Small intestine (tissue), 7 donors: ENCODE data around the gene VASH1. TPM values are rescaled to one million over a fixed set of nuclear protein-coding genes. Genes with fewer than 3 reads are reported as not detected.

Source experiments
- DNase-seq, 2 donors: peaks; one replicate each; pipeline versions ENCODE4 v3.0.0 to v3.0.0-alpha.2; 2013
- FAIRE-seq: peaks from 2 replicates; lab custom pipeline; 2012; peaks lifted over from hg19 to GRCh38; lab: Jason Lieb, UNC
- H3K27ac ChIP-seq, 3 donors: one replicate each; pipeline ENCODE4 v1.5.1; 2013; ENCODE audit warnings: low read length in 2 of 3, mild to moderate bottlenecking in 2 of 3, control low read depth in 1 of 3, inconsistent platforms in 1 of 3, low read depth in 1 of 3, moderate library complexity in 1 of 3
- H3K27me3 ChIP-seq, 3 donors: one replicate each; pipeline ENCODE4 v1.6.1; 2013; ENCODE audit warnings: low read length in 3 of 3, inconsistent platforms in 1 of 3; ENCODE audit not compliant: control insufficient read depth in 3 of 3, insufficient read depth in 3 of 3
- H3K36me3 ChIP-seq, 3 donors: one replicate each; pipeline ENCODE4 v1.6.1; 2013; ENCODE audit warnings: low read length in 3 of 3, inconsistent platforms in 1 of 3, low read depth in 1 of 3, mild to moderate bottlenecking in 1 of 3, moderate library complexity in 1 of 3; ENCODE audit not compliant: control insufficient read depth in 3 of 3, insufficient read depth in 2 of 3
- H3K4me1 ChIP-seq, 3 donors: one replicate each; pipeline ENCODE4 v1.6.1; 2013; ENCODE audit warnings: low read length in 2 of 3, inconsistent platforms in 1 of 3, low read depth in 1 of 3, mild to moderate bottlenecking in 1 of 3, moderate library complexity in 1 of 3; ENCODE audit not compliant: control insufficient read depth in 3 of 3, insufficient read depth in 2 of 3
- H3K4me3 ChIP-seq, 3 donors: one replicate each; pipeline ENCODE4 v1.5.1; 2013; ENCODE audit warnings: low read length in 3 of 3, control low read depth in 1 of 3, inconsistent platforms in 1 of 3, low read depth in 1 of 3, mild to moderate bottlenecking in 1 of 3, moderate library complexity in 1 of 3
- H3K9me3 ChIP-seq, 2 donors: one replicate each; pipeline ENCODE4 v1.6.1; 2013; ENCODE audit warnings: low read depth in 1 of 2, low read length in 1 of 2; ENCODE audit not compliant: control insufficient read depth in 2 of 2, insufficient read depth in 1 of 2
- WGBS, 3 donors: extraction: QIAGEN DNeasy Blood & Tissue Kit; methylation state at CpG; one replicate each; pipeline ENCODE4 v1.1.7; 2013; 5-methylcytosine and 5-hydroxymethylcytosine counted together
- polyA plus RNA-seq, 4 donors: library from polyadenylated mRNA; stranded (reverse) in 3 of 4; unstranded in 1 of 4; fragments of 200-250 nt in 3 of 4; fragments of 120-200 nt in 1 of 4; gene quantifications; one replicate each; pipeline versions ENCODE4 v1.2.1 to v1.2.3, GENCODE V29; 2013
- donor health status: healthy with polysubstance abuse.
- donor health status: control.
- donor health status: control.
- donor health status: Bipolar disorder and iron deficiency.
- donor health status: healthy.

VASH1 gene
- polyA plus RNA-seq, 4 donors: 1.3 to 10.8 (median 5.3) TPM

DNA sequence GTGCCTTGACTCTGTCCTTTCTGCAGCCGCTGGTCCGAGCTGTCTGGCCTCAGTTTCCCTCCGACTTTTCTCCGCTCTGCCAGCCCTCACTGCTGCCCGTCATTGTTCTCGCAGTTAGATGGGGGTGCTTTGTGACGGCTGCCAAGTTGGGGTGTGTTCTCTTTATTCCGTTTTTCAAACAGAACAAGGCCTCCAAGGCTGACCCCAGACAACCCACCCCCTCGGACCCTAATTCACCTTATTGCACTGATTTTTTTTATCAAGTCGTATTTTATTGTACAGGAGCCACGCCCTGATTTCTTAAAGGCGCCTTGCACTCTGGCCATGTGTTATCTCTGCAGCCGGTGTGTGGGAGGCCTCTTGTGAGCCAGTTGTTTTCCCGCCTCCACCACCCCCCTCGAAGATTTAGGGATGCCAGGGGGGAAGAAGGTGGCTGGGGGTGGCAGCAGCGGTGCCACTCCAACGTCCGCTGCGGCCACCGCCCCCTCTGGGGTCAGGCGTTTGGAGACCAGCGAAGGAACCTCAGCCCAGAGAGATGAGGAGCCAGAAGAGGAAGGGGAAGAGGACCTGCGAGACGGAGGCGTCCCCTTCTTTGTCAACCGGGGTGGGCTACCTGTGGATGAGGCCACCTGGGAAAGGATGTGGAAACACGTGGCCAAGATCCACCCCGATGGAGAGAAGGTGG, 1.3 kb downstream of the VASH1 start:
- DNase-seq: peak in 1 of 2 donors; percentile 24
- Histone ChIP-seq H3K9me3 (no peaks in the 10 kb centered on the region), H3K4me3 (peak overlapping the region; percentile 41 to 56 (median 50)), H3K4me1 (peaks cover 0 to 6% (median 0%) of the 10 kb centered on the region in 3 donors), H3K27me3 (peaks cover 0 to 33% (median 0%) of the 10 kb centered on the region in 3 donors), H3K27ac (peak overlapping the region in 1 of 3 donors; percentile 22), H3K36me3 (peaks cover 0 to 6% (median 0%) of the 10 kb centered on the region in 3 donors)
- no peak for FAIRE-seq
- WGBS, 3 donors: 28 to 36% (median 29%) methylated on average over 28 of the region's 28 CpGs

DNA sequence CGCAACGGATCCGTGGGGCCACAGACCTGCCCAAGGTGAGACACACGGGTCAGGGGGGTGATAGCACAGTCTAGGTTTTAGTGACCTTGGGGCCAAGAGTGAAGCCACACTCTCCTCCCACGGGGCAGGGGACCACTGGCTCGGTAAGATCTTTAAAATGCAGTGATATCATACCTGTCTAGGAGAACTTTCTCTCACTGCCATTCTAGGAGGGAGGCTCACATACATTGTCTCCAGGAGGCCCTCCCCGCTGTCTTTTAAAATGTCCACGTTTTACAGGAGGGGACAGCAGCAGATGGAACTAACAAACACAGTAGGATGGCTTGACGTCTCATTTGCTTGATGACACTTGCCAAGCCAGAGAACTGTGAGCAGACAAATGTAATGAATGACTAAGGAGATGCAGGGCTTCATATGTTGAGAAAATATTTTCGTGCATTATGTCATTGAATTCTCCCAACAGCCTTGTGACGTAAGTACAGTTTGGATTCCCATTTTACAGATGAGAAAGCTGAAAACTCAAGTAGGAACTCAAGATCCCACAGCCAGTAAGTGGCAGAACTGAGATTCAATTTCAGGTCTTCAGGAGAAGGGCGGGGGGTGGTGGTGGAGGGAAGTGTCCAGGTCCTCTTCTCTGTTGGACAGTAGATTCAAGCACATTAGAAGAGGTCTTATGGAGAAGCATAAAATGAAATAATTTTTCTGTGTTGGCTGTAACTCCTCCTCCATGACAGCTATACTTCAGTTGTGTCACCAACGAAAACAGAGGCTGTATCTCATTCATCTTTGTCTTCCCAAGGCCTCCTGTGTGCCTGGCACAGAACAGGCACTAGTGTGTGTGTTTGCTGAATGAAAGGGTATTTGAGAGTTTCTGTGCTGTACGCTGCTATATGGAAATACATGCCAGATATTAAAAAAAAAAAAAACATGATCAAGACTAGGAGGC, 2.1 kb downstream of the VASH1 start:
- Histone ChIP-seq H3K36me3 (peaks cover 0 to 10% (median 0%) of the 10 kb centered on the region in 3 donors), H3K9me3 (no peaks in the 10 kb centered on the region), H3K4me3 (peak overlapping the region in 1 of 3 donors; percentile 56), H3K27me3 (peaks cover 0 to 31% (median 0%) of the 10 kb centered on the region in 3 donors), H3K4me1 (peaks cover 0 to 6% (median 0%) of the 10 kb centered on the region in 3 donors), H3K27ac (no peak overlapping the region)
- DNase-seq: no peak
- no peak for FAIRE-seq
- WGBS, 3 donors: 62 to 65% (median 62%) methylated on average over 14 of the region's 14 CpGs

DNA sequence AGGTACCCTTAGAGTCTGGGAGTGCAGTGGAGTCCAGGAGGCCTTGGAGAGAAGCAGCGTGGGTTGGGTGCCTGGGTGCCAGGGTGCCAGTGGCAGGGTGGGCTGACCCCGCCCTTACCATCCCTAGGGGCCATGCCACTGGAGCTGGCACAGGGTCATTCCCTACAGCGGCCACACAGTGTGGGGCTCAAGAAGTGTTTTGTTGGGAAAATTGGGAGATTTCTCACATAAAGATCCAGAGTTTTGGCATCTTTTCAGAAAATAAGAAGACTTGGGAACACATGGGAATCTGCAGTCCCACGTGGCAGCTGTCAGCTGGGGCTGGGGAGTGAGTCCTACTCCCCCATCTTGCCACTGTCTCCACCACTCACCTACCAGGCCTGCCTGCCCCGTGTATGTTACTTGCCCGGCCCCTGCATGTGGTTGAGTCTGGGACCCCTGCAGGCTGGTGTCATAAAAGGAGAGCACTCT, 4.2 kb downstream of the VASH1 start:
- DNase-seq (no peak), FAIRE-seq (no peak)
- Histone ChIP-seq H3K9me3 (no peaks in the 10 kb centered on the region), H3K27ac (no peak overlapping the region), H3K4me1 (peaks cover 0 to 6% (median 0%) of the 10 kb centered on the region in 3 donors), H3K4me3 (no peak overlapping the region), H3K27me3 (peaks cover 0 to 26% (median 0%) of the 10 kb centered on the region in 3 donors), H3K36me3 (peaks cover 0 to 18% (median 0%) of the 10 kb centered on the region in 3 donors)
- WGBS, 3 donors: 68 to 84% (median 83%) methylated on average over 6 of the region's 6 CpGs

DNA sequence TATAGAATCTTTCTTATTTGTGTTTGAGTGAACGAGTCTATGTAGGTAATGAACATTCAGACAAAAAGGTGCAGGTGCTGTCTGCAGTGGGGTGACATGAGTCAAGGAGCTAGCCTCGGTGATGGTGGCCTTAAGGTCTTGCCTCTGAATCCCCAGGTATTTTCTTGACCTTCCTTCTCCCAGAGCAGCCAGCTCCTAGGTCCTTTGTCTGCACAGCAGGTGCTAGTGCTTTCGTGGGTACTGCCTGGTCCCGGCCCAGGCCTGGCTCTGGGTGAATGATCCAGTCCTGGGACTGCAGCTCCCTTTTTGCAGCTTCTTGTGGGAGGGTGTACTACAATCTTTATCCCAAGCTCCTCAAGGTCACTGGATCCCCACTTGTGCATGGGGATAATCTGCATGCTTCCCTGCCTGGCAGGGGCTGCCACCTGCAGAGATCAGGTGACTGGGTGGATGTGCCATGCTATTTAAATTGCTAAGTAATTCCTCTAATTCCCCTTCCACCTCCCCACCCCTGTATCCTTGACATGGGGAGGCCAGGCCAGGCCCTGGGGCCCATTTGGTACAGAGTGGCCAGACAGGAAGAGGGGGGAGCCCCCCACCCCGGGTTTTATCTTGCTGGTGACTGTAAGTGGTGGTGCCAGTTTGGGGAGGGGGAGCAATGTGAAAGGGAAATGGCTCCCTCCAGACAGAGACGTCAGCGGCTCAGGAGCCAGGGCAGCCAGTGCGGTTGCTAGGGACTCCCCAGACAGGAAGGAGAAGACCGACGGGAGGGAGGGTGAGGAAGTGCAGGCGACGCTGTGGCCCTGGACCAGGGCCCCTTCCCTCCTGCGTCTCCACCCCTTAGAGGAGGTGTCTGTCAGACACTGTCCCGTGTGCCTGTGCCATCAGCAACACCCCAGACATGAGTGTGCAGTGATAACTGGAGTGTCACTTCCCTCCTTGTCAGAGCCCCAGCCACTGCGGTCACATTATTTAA, 6.7 kb downstream of the VASH1 start:
- peak; percentile 22 to 39 for DNase-seq
- peaks cover 0 to 8% (median 0%) of the 10 kb centered on the region in 3 donors for H3K4me1 ChIP-seq
- 37 to 59% (median 56%) methylated on average over 15 of the region's 15 CpGs for WGBS, 3 donors
- H3K4me3 ChIP-seq: no peak overlapping the region
- no peaks in the 10 kb centered on the region for H3K9me3 ChIP-seq
- no peak for FAIRE-seq
- peaks cover 0 to 10% (median 0%) of the 10 kb centered on the region in 3 donors for H3K27me3 ChIP-seq
- H3K27ac ChIP-seq: peak overlapping the region in 2 of 3 donors; percentile 33 to 67
- H3K36me3 ChIP-seq: peaks cover 0 to 21% (median 0%) of the 10 kb centered on the region in 3 donors

GRCh38 chr14:76768671-76769500, 7.6 kb downstream of the VASH1 start:
- H3K27ac ChIP-seq: peak overlapping the region in 2 of 3 donors; percentile 33 to 67
- WGBS, 3 donors: 64 to 71% (median 70%) methylated on average over 10 to 11 of the region's 11 CpGs
- H3K4me1 ChIP-seq: peaks cover 0 to 16% (median 0%) of the 10 kb centered on the region in 3 donors
- H3K4me3 ChIP-seq: no peak overlapping the region
- DNase-seq: no peak
- FAIRE-seq: no peak
- peaks cover 0 to 22% (median 0%) of the 10 kb centered on the region in 3 donors for H3K36me3 ChIP-seq
- H3K9me3 ChIP-seq: no peaks in the 10 kb centered on the region
- H3K27me3 ChIP-seq: peaks cover 0 to 6% (median 0%) of the 10 kb centered on the region in 3 donors

- H3K27me3 ChIP-seq: peaks cover 0 to 6% (median 0%) of the 10 kb centered on the region in 3 donors
- no peak overlapping the region for H3K27ac ChIP-seq
- H3K4me1 ChIP-seq: peaks cover 0 to 18% (median 0%) of the 10 kb centered on the region in 3 donors
- H3K4me3 ChIP-seq: no peak overlapping the region
- no peaks in the 10 kb centered on the region for H3K9me3 ChIP-seq
- DNase-seq (no peak), FAIRE-seq (no peak)
- peaks cover 0 to 28% (median 0%) of the 10 kb centered on the region in 3 donors for H3K36me3 ChIP-seq
- 75 to 87% (median 75%) methylated on average over 18 of the region's 18 CpGs for WGBS, 3 donors
These were observed 8.5 kb downstream of the VASH1 start for GRCh38 chr14:76769636-76770292.
